Measurements from ENCODE around the gene SLC12A1.

SLC12A1 gene

DNA sequence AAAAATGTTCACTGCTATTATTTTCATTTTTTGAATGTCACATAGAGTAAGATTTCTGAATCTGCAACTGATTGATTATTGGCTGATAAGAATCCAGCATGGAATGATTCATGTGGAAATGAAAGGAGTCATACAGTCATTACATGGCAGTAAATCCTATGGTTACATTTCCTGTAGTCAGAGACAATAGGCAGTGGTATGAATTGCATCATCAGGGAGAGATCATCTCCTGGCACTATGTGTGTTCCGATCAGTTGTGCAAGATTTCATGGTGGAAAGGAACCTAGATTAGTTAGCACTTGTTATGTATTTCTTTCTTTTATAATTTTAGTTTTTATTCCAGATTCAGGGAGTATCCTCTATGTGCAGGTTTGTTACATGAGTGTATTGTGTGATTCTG lies 38.8 kb downstream of the SLC12A1 start:
- DNase-seq = no peak

DNA sequence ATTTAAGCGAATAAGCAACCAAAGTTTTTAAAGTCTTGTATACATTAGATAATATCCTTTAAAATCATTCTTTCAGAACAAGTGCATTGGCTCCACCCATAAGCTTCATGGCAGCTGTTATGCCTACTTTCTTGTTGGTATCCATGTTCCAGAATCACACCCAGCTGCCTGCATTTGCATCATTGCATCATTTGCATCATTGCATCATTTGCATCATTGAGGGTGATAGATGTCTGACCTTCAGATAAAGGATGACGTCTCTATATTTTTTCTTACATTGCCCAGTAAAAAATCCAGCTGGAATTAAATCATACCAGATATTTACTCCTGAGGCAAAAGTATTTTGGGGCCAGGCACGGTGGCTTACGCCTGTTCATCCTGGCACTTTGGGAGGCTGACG lies 42.3 kb downstream of the SLC12A1 start:
- no peak for DNase-seq

DNA sequence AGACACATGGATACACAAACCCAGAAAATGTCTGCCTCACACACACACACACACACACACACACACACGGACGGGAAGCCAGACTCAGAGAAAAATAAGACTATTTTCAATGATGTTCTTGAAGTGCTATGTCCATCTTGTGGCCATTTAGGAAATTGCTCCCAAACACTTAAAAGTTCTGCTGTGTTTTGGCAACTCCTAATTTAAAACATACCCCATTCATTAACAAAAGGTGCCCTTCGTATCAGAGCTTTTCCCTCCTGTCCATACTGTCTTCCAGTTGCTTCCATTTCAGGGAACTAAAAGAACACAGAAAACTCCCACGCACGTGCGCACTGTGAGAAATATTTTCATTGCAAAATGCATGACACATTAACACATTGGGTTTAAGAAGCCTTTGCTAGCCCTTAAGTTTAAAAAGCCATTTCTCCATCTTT lies 44.6 kb downstream of the SLC12A1 start:
- no peak for DNase-seq

DNA sequence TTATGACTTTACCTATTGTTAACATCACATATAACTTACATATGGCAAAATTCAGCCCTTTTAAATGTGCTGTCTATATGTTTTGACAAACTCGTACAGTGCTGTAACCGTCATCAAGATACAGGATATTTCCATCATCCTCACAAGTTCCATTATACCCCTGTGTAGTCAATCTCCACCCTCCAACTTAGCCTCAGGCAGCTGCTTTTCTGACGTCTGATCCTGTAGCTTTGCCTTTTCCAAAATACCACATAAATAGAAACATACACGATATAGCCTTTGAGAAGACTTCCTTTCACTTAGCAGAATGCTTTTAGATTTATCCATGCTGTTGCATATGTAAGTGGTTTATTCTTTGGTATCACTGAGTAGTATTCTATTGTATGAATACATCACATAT lies 47.1 kb downstream of the SLC12A1 start:
- DNase-seq = no peak

DNA sequence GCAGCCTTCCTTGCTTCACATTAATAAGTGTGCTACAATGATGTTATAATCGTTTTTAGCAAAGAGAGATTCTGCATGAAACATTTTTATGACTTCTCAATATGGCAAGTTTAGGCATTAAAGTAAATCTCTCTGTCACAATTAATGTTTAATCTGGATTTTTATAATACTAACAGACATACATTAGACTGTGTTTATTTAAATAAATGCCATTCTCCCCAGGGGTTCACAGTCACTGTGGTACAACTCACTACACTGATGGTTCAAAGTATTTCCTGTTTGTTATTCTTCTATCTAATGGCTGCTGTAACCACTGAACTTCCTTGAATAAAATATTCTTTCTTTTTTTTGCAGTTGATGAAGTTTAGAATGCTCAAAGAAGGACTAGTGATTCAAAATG lies 59.0 kb downstream of the SLC12A1 start:
- DNase-seq = no peak

DNA sequence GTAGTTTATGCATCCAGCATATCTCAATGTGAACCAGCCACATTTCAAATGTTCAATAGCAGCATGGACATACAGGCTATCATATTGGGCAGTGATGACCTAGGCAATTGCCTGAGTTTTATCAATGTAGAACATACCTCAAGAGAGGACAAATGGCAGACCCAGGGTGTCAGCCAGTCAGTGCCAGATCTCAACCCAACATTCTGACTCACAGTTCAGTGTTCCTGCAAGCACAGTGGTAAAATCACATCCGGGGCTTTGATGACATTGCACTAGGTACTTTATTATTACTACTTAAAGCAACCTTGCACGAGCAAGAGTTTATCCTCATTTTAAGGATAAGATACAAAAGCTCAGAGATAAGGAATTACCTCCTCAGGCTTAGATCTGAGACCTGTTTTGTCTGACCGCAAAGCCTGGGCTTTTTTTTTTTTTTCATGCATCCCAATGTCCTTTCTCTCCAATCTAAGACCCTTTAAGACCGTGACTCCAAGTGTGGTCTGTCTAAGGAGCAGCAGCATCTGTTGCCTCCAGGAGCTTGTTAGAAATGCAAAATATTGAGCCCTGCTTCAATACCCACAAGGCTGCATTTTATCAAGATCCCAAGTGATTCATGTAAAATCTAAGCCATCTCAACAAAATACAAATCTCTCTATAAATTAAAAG lies 60.1 kb downstream of the SLC12A1 start:
- no peak for DNase-seq

DNA sequence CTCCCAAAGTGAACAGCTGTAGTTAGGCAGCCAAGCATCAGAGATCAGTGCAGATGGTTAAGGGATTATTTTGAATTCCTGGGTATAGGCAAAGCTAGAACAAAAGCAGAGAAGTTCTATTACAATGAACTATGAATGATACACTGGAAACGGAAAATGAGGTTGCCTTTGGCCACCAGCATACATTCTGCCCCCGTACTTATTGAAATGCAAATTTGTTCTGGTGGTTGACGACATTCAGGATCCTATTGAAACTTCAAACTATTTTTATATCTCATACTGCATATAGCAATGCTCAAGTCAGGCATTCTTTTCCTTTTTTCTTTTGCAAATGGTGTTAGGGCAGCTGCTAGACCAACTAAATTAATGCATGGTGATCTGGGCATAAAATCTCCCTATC lies 61.7 kb downstream of the SLC12A1 start:
- DNase-seq = no peak

DNA sequence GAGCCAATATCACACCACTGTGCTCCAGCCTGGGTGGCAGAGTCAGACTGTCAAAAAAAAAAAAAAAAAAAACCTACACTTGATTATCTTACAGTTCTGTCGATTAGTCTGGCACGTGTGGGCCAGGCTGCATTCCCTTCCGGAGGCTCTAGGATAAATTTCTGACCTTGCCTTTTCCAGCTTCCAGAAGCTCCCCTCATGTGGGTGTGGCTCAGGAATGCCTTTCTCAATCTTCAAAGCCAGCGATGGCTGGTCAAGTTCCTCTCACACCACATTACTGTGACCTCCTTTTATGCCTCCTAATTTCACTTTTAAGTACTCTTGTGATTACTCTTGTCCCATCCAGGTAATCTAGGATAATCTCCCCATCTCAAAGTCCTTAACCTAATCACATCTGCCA lies 66.9 kb downstream of the SLC12A1 start:
- no peak for DNase-seq

DNA sequence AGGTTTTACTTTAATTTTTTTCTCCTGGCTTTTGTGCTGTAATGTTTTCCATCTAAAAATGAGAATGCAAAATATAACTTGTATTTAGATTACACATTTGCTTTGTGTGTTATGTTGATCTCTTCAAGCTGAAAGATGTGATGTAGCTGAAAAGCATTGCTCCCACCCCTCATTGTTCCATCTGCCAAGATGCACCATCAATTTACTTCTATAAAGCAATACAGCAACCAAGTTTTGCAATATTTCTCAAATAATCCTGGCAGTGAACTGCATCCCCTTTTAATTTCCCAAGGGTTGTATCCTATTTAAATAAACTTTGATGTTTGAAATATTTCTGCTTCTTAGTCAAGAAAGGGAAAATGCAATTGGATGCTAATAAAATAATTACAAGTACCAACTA lies 72.6 kb downstream of the SLC12A1 start:
- no peak for DNase-seq

DNA sequence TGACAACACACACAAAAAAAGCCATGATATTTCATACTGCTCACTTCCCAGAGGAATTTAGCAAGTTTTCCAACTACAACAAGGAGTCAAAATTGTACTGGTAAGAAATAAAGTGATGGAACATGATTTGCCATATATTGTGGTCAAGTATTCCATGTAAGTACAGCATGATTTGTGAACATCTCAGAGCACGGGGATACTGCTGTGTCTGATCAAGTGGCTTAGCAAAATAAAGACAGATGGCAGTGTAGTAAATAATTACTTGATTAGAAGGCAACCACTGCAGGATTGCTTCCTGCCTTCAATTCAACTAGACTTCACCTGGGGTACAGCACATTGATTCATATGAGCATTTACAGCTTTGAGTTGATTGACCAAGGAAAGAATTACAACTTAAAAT lies 73.5 kb downstream of the SLC12A1 start:
- DNase-seq = no peak

DNA sequence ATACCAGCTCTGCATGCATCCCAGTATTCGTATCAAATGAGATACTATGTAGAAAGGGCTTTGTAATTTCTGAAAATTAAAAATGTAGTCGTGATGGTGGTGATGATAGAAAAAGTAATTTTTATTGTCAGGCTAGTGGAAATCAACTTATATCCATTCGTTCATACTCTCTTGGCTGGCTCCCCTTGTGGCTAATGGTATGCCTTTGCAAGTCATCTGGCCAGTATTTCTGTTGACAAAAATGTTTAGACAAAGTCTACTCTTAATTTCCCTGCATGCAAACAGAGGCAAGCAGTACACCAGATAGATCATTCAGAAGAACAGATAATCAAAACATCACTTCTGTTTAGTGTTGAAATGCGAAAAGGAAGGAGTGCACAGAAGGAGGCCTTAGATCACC lies 75.6 kb downstream of the SLC12A1 start:
- DNase-seq = no peak

DNA sequence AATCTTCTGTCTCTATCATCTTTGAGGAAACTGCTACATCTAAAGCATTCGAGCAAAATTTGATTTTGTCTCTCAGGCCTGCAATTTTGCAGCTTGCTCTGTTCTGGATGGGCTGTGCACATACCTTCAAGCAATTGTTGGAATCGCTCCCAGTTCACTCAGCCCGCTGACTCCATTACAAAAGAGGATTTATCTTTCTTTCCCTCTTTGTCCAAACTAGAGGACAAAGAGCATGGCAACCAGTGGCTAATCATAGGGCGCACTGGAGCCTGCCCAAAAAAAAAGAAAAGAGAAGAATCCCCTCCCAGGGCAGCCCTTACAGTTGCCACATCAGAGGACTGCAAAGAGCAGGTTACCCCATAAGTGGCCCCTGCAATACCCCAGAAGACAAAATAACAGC lies 76.1 kb downstream of the SLC12A1 start:
- DNase-seq = no peak

DNA sequence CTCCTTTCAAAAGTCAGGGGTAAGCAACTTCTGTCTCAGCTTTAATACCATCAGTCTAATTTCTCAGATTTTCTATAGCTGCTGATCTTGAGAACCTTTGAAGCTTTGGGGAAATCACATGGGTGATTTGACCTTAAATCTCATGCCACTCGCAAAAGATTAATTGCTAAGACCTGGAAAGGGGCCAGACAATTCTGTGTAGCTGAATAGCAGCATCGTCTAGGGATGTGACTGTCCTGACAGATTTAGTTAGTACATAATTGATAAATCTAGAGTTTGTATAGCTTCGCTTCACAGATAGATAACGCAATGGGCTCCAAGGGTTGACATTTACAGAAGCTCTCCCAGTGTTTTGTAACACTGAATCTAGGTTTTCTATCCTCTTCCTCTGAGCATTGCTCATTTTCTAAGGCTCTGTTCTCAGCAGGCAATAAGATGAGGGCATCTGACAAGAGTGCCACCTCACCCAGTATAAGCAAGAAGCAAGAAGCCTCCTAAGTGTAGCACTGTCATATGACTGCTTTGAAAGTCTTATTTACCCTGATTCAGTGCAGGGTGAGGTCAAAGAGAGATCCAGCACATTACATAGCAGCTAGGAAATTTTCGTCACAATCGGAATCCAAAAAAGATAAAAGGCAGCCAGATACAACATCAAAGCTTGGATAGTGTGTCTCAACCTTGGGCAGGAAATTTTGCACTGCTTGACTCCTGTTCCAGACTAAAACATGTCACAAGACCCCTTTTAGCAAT lies 77.5 kb downstream of the SLC12A1 start:
- no peak for DNase-seq

DNA sequence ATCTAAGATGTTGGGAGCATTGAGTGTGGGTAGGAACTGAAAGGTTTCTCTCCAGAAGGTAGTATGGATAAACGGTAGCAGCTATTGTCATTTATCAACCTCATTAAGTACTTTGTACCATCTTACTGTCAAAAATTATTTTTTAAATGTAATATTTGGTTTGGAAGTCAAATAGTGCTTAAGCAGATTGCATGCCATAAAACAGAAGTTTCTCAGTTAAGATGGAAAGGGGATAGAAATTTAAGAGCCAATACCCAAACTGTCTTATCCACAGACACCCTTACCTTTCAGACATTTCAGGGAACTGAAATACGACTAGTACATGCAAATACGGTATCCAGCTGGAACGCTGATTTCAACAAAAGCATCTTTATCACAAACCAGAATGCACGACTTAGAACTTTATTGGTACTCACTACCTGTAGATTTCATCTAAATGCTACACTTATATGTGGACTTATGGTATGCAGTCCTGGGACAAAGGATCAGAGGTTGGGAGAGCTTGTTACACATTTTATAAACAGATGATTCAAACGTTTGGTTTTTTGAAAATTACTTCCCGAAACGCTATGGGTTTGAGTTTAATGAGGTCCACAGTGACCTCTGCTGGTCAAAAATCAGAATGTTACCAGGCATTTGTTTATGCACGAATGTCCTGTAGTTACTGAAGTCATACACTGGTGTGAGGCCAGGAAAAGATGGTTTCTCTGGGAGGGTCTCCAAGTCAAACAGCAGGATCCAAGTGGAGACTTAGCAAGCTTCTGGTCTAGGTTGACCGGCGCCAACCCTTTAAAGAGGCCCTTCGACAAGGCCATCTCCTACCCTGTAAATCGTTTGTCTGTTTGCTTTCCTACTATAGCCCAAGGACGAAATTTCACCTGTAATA lies 79.5 kb downstream of the SLC12A1 start:
- DNase-seq = no peak

DNA sequence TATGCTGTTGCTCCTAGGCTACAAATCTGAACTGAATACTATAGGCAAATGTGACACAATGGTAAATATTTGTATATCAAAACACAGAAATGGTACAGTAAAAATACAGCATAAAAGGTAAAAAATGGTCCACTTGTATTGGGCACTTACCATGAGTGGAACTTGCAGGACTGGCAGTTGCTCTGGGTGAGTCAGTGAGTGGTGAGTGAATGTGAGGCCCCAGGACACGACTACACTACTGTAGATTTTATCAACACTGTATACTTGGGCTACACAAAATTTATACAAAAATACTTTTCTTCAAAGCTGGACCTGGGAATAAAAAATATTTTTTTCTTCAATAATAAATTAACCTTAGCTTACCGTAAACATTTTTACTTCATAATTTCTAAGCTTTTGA lies 83.5 kb downstream of the SLC12A1 start:
- no peak for DNase-seq

DNA sequence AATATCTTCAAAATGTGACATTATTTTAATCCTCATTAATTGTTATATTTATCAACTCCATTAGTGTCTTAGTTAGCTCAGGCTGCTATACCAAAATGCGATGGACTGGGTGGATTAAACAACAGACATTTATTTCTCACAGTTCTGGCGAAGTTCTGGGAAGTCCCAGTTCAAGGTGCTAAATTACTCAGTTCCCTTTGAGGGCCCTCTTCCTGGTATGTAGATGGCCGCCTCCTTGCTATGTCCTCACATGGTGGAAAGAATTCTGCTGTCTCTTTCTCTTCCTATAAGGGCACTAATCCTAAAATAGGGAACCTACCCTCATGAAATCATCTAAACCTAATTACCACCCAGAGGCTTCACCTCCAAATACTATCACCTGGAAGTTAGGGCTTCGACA lies 86.4 kb downstream of the SLC12A1 start:
- DNase-seq = no peak

DNA sequence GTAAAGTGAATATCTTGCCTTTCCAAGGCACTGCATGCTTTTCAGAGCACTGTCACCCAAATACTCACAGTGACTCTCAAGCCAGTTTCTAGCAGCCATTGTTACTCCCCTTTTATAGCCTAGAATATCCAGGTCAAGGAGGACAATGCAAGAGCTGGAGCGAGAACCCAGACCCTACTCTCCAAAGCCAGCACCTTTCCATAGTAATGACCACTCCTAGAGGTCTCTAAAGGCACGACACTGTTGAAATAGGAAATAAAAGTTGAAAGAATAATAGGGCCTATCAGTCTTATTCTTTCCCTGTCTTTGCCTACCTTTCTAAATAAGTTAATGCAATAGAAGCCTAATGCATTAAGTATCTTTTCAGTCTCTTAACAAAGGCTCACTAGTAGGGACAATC lies 91.6 kb downstream of the SLC12A1 start:
- no peak for DNase-seq

DNA sequence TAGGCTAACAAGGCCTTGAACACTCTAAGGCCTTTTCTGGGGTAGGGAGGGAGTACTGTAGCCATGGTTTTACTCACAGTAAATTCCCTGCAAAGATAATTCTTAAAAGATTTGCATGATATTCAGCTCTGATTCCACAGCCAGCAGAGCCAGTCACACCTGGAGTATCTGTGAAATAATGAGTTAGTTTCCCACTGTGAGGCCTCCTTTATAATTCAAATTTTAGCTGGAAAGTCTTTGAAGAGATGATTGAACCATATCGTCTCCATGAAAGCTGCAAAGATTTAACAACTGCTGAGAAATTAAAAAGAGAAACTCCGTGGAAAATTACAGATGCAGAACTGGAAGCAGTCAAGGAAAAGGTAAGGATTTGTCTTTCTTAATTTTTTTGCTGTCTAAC lies 92.8 kb downstream of the SLC12A1 start:
- no peak for DNase-seq

DNA sequence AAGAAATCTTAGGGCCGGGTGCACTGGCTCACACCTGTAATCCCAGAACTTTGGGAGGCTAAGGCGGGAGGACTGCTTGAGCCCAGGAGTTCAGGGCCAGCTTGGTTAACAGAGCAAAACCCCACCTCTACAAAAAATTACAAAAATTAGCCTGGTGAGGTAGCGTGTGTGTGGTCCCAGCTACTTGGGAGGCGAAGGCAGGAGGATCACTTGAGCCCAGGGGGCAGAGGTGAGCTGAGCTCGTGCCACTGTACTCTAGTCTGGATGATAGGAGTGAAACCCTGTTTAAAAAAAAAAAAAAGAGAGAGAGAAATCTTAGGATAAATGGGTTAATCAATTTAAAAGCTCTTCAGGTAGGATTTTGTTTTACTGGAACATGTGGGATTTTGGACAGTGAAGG lies 93.9 kb downstream of the SLC12A1 start:
- no peak for DNase-seq

DNA sequence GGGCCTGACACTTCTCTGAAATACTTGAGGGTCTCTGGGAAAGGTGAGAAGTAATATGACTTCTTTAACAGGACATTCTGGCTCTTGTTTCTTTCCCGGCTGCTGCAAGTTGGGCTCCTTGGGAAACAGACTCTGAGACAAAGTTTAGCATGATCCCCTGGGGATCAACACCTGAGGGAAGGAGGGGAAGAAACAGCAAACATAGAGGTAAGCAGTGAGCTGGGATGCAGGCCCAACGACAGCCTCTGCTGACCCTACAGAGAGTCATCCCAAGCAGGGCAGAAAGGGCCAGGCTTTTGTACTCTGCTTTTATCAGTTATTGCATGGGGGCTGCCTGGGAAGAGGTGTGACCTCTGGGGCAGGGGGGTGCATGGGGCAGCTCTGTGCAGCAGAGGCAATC lies 98.3 kb downstream of the SLC12A1 start:
- no peak for DNase-seq

DNA sequence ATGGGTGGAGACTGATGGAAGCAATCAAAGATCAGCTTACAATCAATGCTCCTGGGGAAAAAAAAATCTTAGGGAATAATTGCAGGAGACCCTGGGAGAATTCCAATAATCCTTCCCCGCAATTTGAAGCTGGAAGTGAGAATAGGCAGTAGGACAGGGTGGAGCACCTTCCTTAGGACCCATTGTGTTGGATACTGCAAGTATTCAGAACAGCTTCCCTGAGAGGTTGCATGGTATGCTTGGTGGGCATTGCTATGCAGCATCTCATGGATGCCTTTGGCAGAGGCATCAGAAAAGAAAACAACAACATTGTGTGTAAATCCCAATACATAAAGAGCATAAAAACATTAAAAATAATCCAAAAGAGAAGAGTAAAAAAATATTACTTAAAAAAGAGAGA lies 100.5 kb downstream of the SLC12A1 start:
- no peak for DNase-seq

DNA sequence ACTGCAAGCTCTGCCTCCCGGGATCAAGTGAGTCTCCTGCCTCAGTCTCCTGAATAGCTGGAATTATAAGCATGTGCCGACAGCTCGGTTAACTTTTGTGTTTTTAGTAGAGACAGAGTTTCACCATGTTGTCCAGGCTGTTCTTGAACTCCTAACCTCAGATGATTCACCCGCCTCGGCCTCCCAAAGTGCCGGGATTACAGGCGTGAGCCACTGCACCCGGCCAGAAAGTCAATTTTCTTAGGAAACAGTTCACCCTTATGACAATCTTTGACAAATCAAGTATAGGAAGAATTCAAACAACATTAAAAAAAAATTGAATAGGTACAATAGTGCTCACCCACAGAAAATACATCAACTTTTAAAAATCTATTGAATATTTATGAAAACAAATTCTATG lies 101.5 kb downstream of the SLC12A1 start:
- DNase-seq = no peak

DNA sequence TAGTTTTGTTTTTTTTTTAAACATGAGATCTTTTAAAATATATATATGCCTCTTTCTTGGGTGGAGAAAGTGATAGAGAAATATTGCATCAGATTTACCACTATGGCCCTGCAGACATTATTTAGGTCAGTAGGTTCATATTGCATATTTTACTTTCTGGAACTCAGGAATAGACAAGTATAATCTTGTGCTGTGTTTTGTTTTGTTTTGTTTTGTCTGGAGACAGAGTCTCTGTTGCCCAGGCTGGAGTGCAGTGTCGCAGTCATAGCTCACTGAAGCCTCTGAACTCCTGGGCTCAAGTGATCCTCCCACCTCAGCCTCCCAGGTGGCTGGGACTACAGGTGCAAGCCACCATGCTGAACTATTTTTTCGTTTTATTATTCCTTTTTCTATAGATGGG lies 103.6 kb downstream of the SLC12A1 start:
- DNase-seq = no peak

DNA sequence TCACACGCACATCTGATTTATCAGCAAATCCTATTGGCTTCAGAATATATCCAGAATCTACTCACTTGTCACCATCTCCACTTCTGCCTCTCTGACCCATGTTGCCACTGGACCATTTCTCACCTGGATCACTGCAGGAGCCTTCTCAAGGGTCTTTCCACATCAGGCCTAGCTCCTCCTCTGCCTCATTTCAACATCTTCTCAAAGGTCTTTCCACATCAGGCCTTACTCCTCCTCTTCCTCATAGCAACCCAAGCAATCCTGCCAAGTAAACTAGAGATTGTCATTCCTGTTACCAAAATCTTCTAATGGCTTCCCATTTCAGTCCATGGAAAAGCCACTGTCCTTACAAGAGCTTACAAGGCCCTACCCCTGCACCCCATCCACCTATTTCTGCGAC lies 107.1 kb downstream of the SLC12A1 start:
- no peak for DNase-seq
